Breast epithelium (tissue), 3 donors: Measurements from ENCODE around the gene DNAJB7.
A peak's percentile ranks its signal among the peaks of the same experiment; 100 is the strongest.

Source experiments
- POLR2A ChIP-seq: fragments of 450-650 bp; IDR thresholded peaks from one replicate; pipeline ENCODE4 v1.6.1; 2016; ENCODE audit warnings: antibody characterized with exemption, mild to moderate bottlenecking, moderate library complexity
- POLR2AphosphoS5 ChIP-seq, 3 donors: sonication (generic); formaldehyde crosslinking; IDR thresholded peaks; one replicate each; pipeline ENCODE4 v1.6.1; 2017; ENCODE audit warnings: antibody characterized with exemption in 3 of 3
- TF ChIP-seq, protein P1 (sequence below), 3 donors: fragments of 450-650 bp; IDR thresholded peaks; one replicate each; pipeline ENCODE4 v1.5.1; 2016 to 2017; ENCODE audit warnings: antibody characterized with exemption in 3 of 3, mild to moderate bottlenecking in 3 of 3, moderate library complexity in 3 of 3

DNA sequence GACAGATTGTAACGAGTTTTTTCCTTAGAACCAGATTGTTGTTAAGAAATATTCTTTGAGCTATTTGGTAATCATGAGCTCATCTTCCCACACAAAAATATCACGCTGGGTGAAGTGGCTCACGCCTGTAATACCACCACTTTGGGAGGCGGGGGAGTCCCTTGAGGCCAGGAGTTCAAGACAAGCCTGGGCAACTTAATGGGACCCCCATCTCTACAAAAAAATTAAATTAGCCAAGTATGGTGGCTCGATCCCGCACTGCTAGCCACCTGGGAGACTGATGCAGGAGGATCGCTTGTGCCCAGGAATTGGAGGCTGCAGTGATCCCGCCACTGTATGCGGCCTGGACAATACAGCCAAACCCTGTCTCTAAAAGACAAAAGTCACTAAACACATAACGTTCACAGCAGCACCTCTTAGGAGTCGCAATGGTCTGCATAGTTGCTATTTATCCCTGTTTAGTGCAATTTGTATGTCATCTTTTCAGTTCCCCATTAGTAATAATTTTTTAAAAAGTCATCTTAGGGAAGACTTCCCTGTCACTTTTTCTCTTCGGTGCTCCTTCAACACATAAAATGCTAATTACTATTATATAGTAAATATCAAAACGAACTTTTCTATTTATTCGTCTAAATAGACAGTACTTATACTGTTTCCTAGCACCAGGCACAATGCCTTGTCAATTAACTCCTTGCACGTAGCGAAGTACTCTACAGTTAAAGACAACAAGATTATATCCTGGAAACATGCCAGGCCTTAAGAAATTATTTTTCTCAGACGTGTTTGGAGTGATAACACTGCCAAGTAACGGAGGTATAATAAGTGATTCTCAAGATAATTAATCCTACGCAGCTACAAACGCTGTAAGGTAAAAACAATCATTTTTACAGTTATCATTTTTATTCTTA is 6.6 kb downstream of the DNAJB7 start:
- TF ChIP-seq, protein P1, sequence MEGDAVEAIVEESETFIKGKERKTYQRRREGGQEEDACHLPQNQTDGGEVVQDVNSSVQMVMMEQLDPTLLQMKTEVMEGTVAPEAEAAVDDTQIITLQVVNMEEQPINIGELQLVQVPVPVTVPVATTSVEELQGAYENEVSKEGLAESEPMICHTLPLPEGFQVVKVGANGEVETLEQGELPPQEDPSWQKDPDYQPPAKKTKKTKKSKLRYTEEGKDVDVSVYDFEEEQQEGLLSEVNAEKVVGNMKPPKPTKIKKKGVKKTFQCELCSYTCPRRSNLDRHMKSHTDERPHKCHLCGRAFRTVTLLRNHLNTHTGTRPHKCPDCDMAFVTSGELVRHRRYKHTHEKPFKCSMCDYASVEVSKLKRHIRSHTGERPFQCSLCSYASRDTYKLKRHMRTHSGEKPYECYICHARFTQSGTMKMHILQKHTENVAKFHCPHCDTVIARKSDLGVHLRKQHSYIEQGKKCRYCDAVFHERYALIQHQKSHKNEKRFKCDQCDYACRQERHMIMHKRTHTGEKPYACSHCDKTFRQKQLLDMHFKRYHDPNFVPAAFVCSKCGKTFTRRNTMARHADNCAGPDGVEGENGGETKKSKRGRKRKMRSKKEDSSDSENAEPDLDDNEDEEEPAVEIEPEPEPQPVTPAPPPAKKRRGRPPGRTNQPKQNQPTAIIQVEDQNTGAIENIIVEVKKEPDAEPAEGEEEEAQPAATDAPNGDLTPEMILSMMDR (IDR thresholded peaks at IDR 0.05) = no peak
- no peak for TF ChIP-seq POLR2A
- peak in 1 of 3 donors; percentile 9 for TF ChIP-seq POLR2AphosphoS5 (IDR thresholded peaks at IDR 0.05)
